K562 (cell line): ENCODE measurements around the gene SLC22A4. TPM values are rescaled to one million over a fixed set of nuclear protein-coding genes. Genes with fewer than 3 reads are reported as not detected.

Experiments
- ATAC-seq: fragments of 200-7000 bp; cut with Tn5 transposase; 3 replicates; pipeline ENCODE4 v1.9.1; 2020; ENCODE audit warnings: moderate library complexity
- BruUV-seq: library from RNA; stranded (reverse); fragments of 400-500 nt; replicated peaks from 2 replicates; lab custom pipeline; 2021; lab: Mats Ljungman, UMichigan
- CTCF ChIA-PET: fragments of 300-600 bp; formaldehyde crosslinking; extraction: SDS; loops from one replicate; lab custom pipeline; 2021; ENCODE audit warnings: low intra/inter-chr PET ratio; lab: Yijun Ruan, JAX
- POLR2A ChIA-PET: fragments of 300-600, 350-650 bp; sonication (Branson Sonifier 250); formaldehyde crosslinking; extraction: SDS; loops from one replicate; lab custom pipeline; 2021; ENCODE audit warnings: antibody characterized with exemption, inconsistent platforms; lab: Yijun Ruan, JAX
- DNase-seq, 4 experiments: peaks; one replicate each; pipeline versions ENCODE4 v3.0.0 to v3.0.0-alpha.2; 2011 to 2018; ENCODE audit warnings: low spot score in 3 of 4, mixed read lengths in 3 of 4; ENCODE audit errors: extremely low read depth in 1 of 4
- FAIRE-seq: peaks from 2 replicates; lab custom pipeline; 2011; peaks lifted over from hg19 to GRCh38; lab: Jason Lieb, UNC
- H2AFZ ChIP-seq: 2 replicates; pipeline ENCODE4 v1.6.0; 2011; ENCODE audit warnings: low read depth, low read length, control low read depth, inconsistent platforms
- H3K27ac ChIP-seq: fragments of 200-600 bp; 3 replicates; pipeline ENCODE4 v1.8.0; 2011; ENCODE audit warnings: low read depth, mild to moderate bottlenecking, control low read depth, inconsistent platforms, low read length, moderate library complexity, mixed read lengths; ENCODE audit errors: extremely low read depth
- H3K27me3 ChIP-seq, 2 experiments: fragments of 300-600 bp in 1 of 2; 2 replicates in 1 of 2; 3 replicates in 1 of 2; pipeline versions ENCODE4 v1.6.0 to v1.8.0; 2011; ENCODE audit warnings: inconsistent platforms in 2 of 2, low read length in 2 of 2, mild to moderate bottlenecking in 1 of 2, mixed read lengths in 1 of 2, moderate library complexity in 1 of 2; ENCODE audit not compliant: control insufficient read depth in 2 of 2, insufficient read depth in 2 of 2
- H3K36me3 ChIP-seq: fragments of 300-600 bp; 3 replicates; pipeline ENCODE4 v1.8.0; 2011; ENCODE audit warnings: mild to moderate bottlenecking, low read length, inconsistent platforms; ENCODE audit not compliant: control insufficient read depth, insufficient read depth
- H3K4me1 ChIP-seq, 2 experiments: fragments of 200-600 bp in 1 of 2; replicated peaks in 1 of 2; 2 replicates in 1 of 2; 3 replicates in 1 of 2; pipeline versions ENCODE4 v1.5.1 to v1.8.0; 2011; ENCODE audit warnings: inconsistent platforms in 2 of 2, low read length in 2 of 2, mild to moderate bottlenecking in 1 of 2, mixed read lengths in 1 of 2, moderate library complexity in 1 of 2; ENCODE audit not compliant: control insufficient read depth in 2 of 2, insufficient read depth in 2 of 2
- H3K4me2 ChIP-seq: 2 replicates; pipeline ENCODE4 v1.6.1; 2011; ENCODE audit warnings: low read length, control low read depth, inconsistent platforms, mixed read lengths; ENCODE audit not compliant: insufficient read depth
- H3K4me3 ChIP-seq: fragments of 200-600 bp; sonication (generic), shearing (Covaris generic); 2 replicates; pipeline ENCODE4 v1.5.1; 2016; ENCODE audit warnings: control low read depth, inconsistent platforms
- H3K79me2 ChIP-seq: fragments of 200-600 bp; 3 replicates; pipeline ENCODE4 v1.8.0; 2011; ENCODE audit warnings: low read length, inconsistent platforms; ENCODE audit not compliant: control insufficient read depth, insufficient read depth
- H3K9ac ChIP-seq, 2 experiments: 2 replicates each; pipeline versions ENCODE4 v1.6.0 to v1.6.1; 2011; ENCODE audit warnings: low read depth in 2 of 2, low read length in 2 of 2, control low read depth in 1 of 2, inconsistent platforms in 1 of 2, mild to moderate bottlenecking in 1 of 2, mixed read lengths in 1 of 2; ENCODE audit not compliant: insufficient read depth in 1 of 2
- H3K9me1 ChIP-seq: one replicate; pipeline ENCODE4 v1.6.0; 2011; ENCODE audit warnings: inconsistent platforms, mild to moderate bottlenecking, low read length, moderate library complexity; ENCODE audit not compliant: control insufficient read depth, insufficient read depth
- H3K9me3 ChIP-seq: replicated peaks from 2 replicates; pipeline ENCODE4 v1.5.1; 2011; ENCODE audit warnings: low read depth, low read length, inconsistent platforms; ENCODE audit not compliant: control insufficient read depth, insufficient read depth
- H4K20me1 ChIP-seq: replicated peaks from 2 replicates; pipeline ENCODE4 v1.6.1; 2011; ENCODE audit warnings: low read length, inconsistent platforms, mixed read lengths; ENCODE audit not compliant: control insufficient read depth, insufficient read depth
- CBX8 ChIP-seq: fragments of 200-600 bp; sonication (generic); IDR thresholded peaks from 2 replicates; pipeline ENCODE4 v1.6.1; 2012; ENCODE audit warnings: borderline replicate concordance, mixed run types, low read depth, mild to moderate bottlenecking, moderate library complexity, mixed read lengths, low read length, control low read depth, inconsistent platforms; ENCODE audit not compliant: poor library complexity, severe bottlenecking; ENCODE audit errors: extremely low read depth
- ETV5 ChIP-seq: sonication (generic); formaldehyde crosslinking; IDR thresholded peaks from 2 replicates; pipeline ENCODE4 v1.4.0; 2020; ENCODE audit warnings: low read depth, mild to moderate bottlenecking, missing genetic modification reagents
- FOXM1 ChIP-seq, 2 experiments: fragments of 450-650 bp in 1 of 2; sonication (generic) in 1 of 2; formaldehyde crosslinking in 1 of 2; IDR thresholded peaks; 2 replicates each; pipeline versions ENCODE4 v1.6.1 to v1.9.0; 2017 to 2022; ENCODE audit warnings: low read depth in 2 of 2, mild to moderate bottlenecking in 2 of 2, missing genetic modification reagents in 1 of 2, moderate library complexity in 1 of 2
- GTF2F1 ChIP-seq: IDR thresholded peaks from 2 replicates; pipeline ENCODE4 v1.6.1; 2011; ENCODE audit warnings: low read depth, low read length, improper control_type of control experiment
- HNRNPK ChIP-seq: fragments of 200-400 bp; formaldehyde crosslinking; IDR thresholded peaks from one replicate; pipeline ENCODE4 v1.6.1; 2018; ENCODE audit warnings: mild to moderate bottlenecking, low read depth, low read length; ENCODE audit not compliant: poor library complexity, severe bottlenecking
- NR4A1 ChIP-seq, 2 experiments: fragments of 250-450 bp in 1 of 2; fragments of 450-650 bp in 1 of 2; sonication (Bioruptor Pico) in 1 of 2; IDR thresholded peaks; 2 replicates each; pipeline versions ENCODE4 v1.4.0 to v1.6.1; 2016 to 2020; ENCODE audit warnings: mild to moderate bottlenecking in 2 of 2, missing compliant biosample characterization in 1 of 2, missing genetic modification characterization in 1 of 2, moderate library complexity in 1 of 2
- PHB ChIP-seq: fragments of 250-450 bp; sonication (Bioruptor Pico); IDR thresholded peaks from 2 replicates; pipeline ENCODE4 v1.5.0; 2021
- PTRF ChIP-seq: fragments of 450-650 bp; IDR thresholded peaks from 2 replicates; pipeline ENCODE4 v1.6.1; 2016; ENCODE audit warnings: mild to moderate bottlenecking, missing genetic modification characterization, missing compliant biosample characterization
- SMARCC2 ChIP-seq: fragments of 450-650 bp; IDR thresholded peaks from 2 replicates; pipeline ENCODE4 v1.6.1; 2017; ENCODE audit warnings: antibody characterized with exemption, moderate library complexity, mild to moderate bottlenecking, low read depth
- WGBS: fragments of 100-300 bp; shearing (Covaris generic); methylation state at CpG from one replicate; pipeline ENCODE4 v1.1.6; 2016; ENCODE audit warnings: low coverage, mixed read lengths; ENCODE audit not compliant: insufficient coverage; ENCODE audit errors: missing lambda C conversion rate; 5-methylcytosine and 5-hydroxymethylcytosine counted together
- in situ Hi-C: fragments of 300-500 bp; cut with MboI; formaldehyde crosslinking; loops from 4 replicates; pipeline ENCODE4 v1.15.0; 2018; ENCODE audit warnings: inconsistent platforms, mixed read lengths
- intact Hi-C: fragments of 100-400 bp; cut with micrococcal nuclease; formaldehyde crosslinking; loops from 2 replicates; pipeline ENCODE4 v1.14.2; 2022
- polyA plus RNA-seq, 8 experiments: library from polyadenylated mRNA; depleted of rRNA in 4 of 8; stranded (reverse) in 5 of 8; unstranded in 3 of 8; fragments of >200 nt; fragmentation: Nextera tagmentation in 2 of 8; fragmentation: Illumina TruSeq in 1 of 8; extraction: Ambion mirVana in 2 of 8; extraction: Trizol in 1 of 8; gene quantifications; 2 replicates each; pipeline versions ENCODE4 v1.2.1 to v1.2.3, GENCODE V29; 2011 to 2014; ENCODE audit warnings: inconsistent platforms in 1 of 8, missing spikeins in 1 of 8
- total RNA-seq, 7 experiments: library from RNA; depleted of rRNA in 6 of 7; stranded (reverse); fragments of >200 nt in 6 of 7; fragmentation: Illumina TruSeq in 2 of 7; extraction: Trizol in 2 of 7; gene quantifications; 2 replicates each; pipeline versions ENCODE4 v1.2.1 to v1.2.3, GENCODE V29; 2011 to 2021; ENCODE audit warnings: low replicate concordance in 1 of 7
- TF ChIP-seq, protein P1 (sequence below): fragments of 450-650 bp; IDR thresholded peaks from 2 replicates; pipeline ENCODE4 v1.7.1; 2018; ENCODE audit warnings: mild to moderate bottlenecking, low read depth; ENCODE audit not compliant: partially characterized antibody

Gene SLC22A4
- total and polyA plus RNA-seq, 9 of the 15 experiments (the other 6 are each of a cell fraction or from before 2014, with no cell fraction given), result 2.7 to 9.5 (median 6.2) TPM

GRCh38 chr5:132391870-132392269 is 97.7 kb downstream of the SLC22A4 start:
- no peaks in the 10 kb centered on the region for H3K79me2 ChIP-seq
- CTCF ChIA-PET, result no interaction called here
- H3K9ac ChIP-seq, result no peak overlapping the region
- DNase-seq, result no peak
- no peak for ATAC-seq
- no peaks in the 10 kb centered on the region for H4K20me1 ChIP-seq
- H2AFZ ChIP-seq, result no peak overlapping the region
- no peaks in the 10 kb centered on the region for H3K9me3 ChIP-seq
- no peaks in the 10 kb centered on the region for H3K27me3 ChIP-seq
- no TSS peak for BruUV-seq
- H3K4me1 ChIP-seq, result peaks cover 6 to 7% of the 10 kb centered on the region in 2 experiments; a peak in 3 of 5 replicates
- H3K4me2 ChIP-seq, result no peak overlapping the region
- FAIRE-seq, result peak; percentile 11
- in situ Hi-C loops, result loop anchor here (25.0 kb wide), 1 partner anchor 330 kb away; the partner anchor contains the start of genes CSF2 and IL3
- H3K36me3 ChIP-seq, result peaks cover 64% of the 10 kb centered on the region; the same call in 2 of the 3 replicates
- H3K4me3 ChIP-seq, result no peak overlapping the region
- H3K9me1 ChIP-seq, result no peaks in the 10 kb centered on the region
- no peak for TF ChIP-seq NR4A1 (CRISPR knock-in tag; IDR thresholded peaks at IDR 0.05)
- no peak for TF ChIP-seq NR4A1 (tag; IDR thresholded peaks at IDR 0.05)
- TF ChIP-seq PHB (CRISPR knock-in tag), result no peak
- TF ChIP-seq HNRNPK, result no peak
- no peak for TF ChIP-seq SMARCC2
- POLR2A ChIA-PET, result interaction anchor here (0.6 to 1.1 kb wide), 2 partner anchors 109 to 114 kb away, joined by 3 to 4 read pairs; no protein-coding TSS in a partner anchor
- H3K27ac ChIP-seq, result no peak overlapping the region
- intact Hi-C loops, result no loop called here

GRCh38 chr5:132392411-132392810 is 98.2 kb downstream of the SLC22A4 start:
- no peak overlapping the region for H3K4me3 ChIP-seq
- H3K4me2 ChIP-seq, result no peak overlapping the region
- no peak for FAIRE-seq
- ChIA-PET CTCF (no interaction called here), POLR2A (interaction anchor here (0.6 to 1.1 kb wide), 2 partner anchors 109 to 114 kb away, joined by 3 to 4 read pairs; no protein-coding TSS in a partner anchor)
- no peak for DNase-seq
- TF ChIP-seq CBX8, result no peak
- no peak for TF ChIP-seq GTF2F1
- no peak for TF ChIP-seq FOXM1 (IDR thresholded peaks at IDR 0.05; ENCODE audit: low read depth)
- TF ChIP-seq FOXM1 (CRISPR knock-in tag; IDR thresholded peaks at IDR 0.05; ENCODE audit: low read depth), result no peak
- TF ChIP-seq PTRF (tag), result no peak
- TF ChIP-seq, protein P1, sequence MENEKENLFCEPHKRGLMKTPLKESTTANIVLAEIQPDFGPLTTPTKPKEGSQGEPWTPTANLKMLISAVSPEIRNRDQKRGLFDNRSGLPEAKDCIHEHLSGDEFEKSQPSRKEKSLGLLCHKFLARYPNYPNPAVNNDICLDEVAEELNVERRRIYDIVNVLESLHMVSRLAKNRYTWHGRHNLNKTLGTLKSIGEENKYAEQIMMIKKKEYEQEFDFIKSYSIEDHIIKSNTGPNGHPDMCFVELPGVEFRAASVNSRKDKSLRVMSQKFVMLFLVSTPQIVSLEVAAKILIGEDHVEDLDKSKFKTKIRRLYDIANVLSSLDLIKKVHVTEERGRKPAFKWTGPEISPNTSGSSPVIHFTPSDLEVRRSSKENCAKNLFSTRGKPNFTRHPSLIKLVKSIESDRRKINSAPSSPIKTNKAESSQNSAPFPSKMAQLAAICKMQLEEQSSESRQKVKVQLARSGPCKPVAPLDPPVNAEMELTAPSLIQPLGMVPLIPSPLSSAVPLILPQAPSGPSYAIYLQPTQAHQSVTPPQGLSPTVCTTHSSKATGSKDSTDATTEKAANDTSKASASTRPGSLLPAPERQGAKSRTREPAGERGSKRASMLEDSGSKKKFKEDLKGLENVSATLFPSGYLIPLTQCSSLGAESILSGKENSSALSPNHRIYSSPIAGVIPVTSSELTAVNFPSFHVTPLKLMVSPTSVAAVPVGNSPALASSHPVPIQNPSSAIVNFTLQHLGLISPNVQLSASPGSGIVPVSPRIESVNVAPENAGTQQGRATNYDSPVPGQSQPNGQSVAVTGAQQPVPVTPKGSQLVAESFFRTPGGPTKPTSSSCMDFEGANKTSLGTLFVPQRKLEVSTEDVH, result no peak
- no peak for TF ChIP-seq ETV5 (CRISPR knock-in tag)
- no peak overlapping the region for H3K9ac ChIP-seq
- H3K79me2 ChIP-seq, result no peaks in the 10 kb centered on the region
- ATAC-seq, result no peak
- in situ Hi-C loops, result loop anchor here (25.0 kb wide), 1 partner anchor 330 kb away; the partner anchor contains the start of genes CSF2 and IL3
- no peak overlapping the region for H3K27ac ChIP-seq
- H3K9me3 ChIP-seq, result no peaks in the 10 kb centered on the region
- no peaks in the 10 kb centered on the region for H3K9me1 ChIP-seq
- no peaks in the 10 kb centered on the region for H3K27me3 ChIP-seq
- 67% methylated on average over 8 of the region's 8 CpGs for WGBS
- peaks cover 5% of the 10 kb centered on the region in 2 experiments; a peak in 2 of 5 replicates for H3K4me1 ChIP-seq
- no peak overlapping the region for H2AFZ ChIP-seq
- H3K36me3 ChIP-seq, result peaks cover 63% of the 10 kb centered on the region; the same call in 2 of the 3 replicates
- no TSS peak for BruUV-seq
- intact Hi-C loops, result no loop called here
- H4K20me1 ChIP-seq, result no peaks in the 10 kb centered on the region
